Skin epidermis (tissue), 12 donors: ENCODE measurements around the gene DNMT3B.
"Not testable (repeated sequence)": the region's sequence is repeated elsewhere in the genome, so short reads cannot be mapped to it uniquely, and the experiment has no call there.

ENCODE experiments used
- H3K27ac ChIP-seq, 21 experiments: fragments of 200-600 bp; sonication (generic) in 11 of 21; one replicate each; pipeline ENCODE4 v1.5.0; 2020; ENCODE audit warnings: mild to moderate bottlenecking in 3 of 21, inconsistent platforms in 2 of 21, moderate library complexity in 2 of 21
- H3K4me3 ChIP-seq, 7 experiments: fragments of 200-600 bp; sonication (generic) in 2 of 7; one replicate each; pipeline ENCODE4 v1.5.0; 2020; ENCODE audit warnings: inconsistent platforms in 2 of 7, mild to moderate bottlenecking in 2 of 7, moderate library complexity in 1 of 7

The DNMT3B gene

GRCh38 chr20:32761831-32762753, at the start of gene DNMT3B:
DNMT3B (plus strand) TSS chr20:32762385; CDS start chr20:32780324, 17,939 bp downstream.
- peak within 1 kb of the TSS in 20 of 21 experiments; percentile 6 to 79 (median 46) for H3K27ac ChIP-seq
- H3K4me3 ChIP-seq = peak within 1 kb of the TSS; percentile 53 to 84 (median 70)

DNA sequence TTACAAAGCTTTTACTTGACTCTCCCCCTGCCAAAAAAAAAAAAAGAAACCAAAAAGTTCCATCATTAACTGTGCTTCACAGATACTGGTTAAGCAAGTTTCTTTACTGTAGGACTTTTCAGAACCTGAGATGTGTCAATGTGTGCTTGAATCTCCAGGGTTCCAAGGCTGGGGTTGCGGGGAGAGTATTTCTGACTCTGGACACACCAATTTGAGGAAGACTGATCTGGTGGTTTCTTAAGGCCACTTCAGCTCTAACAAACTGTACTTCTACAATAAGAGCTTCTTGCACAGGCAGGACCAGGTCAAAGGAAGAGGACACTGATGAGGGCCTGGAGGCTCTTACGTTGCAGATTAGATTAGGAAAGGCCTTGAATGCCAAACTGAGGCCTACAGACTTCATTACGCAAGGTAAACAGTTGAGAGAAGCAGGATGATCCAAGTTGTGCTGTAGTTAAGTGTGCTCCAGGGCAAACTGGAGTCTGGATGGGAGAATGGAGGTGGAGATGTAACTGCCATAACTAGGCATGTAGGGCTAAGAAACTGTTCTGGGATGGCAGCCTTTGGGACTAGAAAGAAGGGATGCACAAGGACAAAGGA, 43.3 kb upstream of the DNMT3B start:
- Histone ChIP-seq H3K4me3 (no peak overlapping the region), H3K27ac (no peak overlapping the region)

DNA sequence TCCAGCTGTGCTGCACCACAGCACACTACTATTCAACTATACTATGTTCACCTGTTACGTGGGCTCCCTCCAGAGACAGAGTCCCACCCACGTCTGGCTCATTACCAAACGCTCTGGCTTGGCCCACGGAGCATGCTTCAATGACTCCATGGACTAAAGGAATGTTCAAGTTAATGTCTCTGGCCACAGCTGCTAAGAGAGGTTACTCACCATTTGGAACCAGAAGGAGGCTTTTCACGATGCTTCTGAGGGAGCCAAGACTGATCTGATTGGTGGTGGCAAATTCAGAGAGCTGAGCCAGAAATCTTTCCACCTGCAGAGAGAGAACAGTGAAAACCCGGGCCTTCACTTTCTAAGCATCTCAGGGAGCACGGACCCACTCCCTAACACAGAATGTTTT, 34.5 kb upstream of the DNMT3B start:
- no peak overlapping the region for H3K4me3 ChIP-seq
- no peak overlapping the region for H3K27ac ChIP-seq

GRCh38 chr20:32728435-32728834, 33.8 kb upstream of the DNMT3B start:
- H3K27ac ChIP-seq = not testable (repeated sequence)

GRCh38 chr20:32729334-32729733, 32.9 kb upstream of the DNMT3B start:
- H3K27ac ChIP-seq, H3K4me3 ChIP-seq: not testable (repeated sequence)

More at GRCh38 chr20:32728435-32728834, 33.8 kb upstream of the DNMT3B start:
- H3K4me3 ChIP-seq = not testable (repeated sequence)

- H3K27ac ChIP-seq = no peak overlapping the region
- no peak overlapping the region for H3K4me3 ChIP-seq
Measured at GRCh38 chr20:32731882-32732266, 30.3 kb upstream of the DNMT3B start.

DNA sequence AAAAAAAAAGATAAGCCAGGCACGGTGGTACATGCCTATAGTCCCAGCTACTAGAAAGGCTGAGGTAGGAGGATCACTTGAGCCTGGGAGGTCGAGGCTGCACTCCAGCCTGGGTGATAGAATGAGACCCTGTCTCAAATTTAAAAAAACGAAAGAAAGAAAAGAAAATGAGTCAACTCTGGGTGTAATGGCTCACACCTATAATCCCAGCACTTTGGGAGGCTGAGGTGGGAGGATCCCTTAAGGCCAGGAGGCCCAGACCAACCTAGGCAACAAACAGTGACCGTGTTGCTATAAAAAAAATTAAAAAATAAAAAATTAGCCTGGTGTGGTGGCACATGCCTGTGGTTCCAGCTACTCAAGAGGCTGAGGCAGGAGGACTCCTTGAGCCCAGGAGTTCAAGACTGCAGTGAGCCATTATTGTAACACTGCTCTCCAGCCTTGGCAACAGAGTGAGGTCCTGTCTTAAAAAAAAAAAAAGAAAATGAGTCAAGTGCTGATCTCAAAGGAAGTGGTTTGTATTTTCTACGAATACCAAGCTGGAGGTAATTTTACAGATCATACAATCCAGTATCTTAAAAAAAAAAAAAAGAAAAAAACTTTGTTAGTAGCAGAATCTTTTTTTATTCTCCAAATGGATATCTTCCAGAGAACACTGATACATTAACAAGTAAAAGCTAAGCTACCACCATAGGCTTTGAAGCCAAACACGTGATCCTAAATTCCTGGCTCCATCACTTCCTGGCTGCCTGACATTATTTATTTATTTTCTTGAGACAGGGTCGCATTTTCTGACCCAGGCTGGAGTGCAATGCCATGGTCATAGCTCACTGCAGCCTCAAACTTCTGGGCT, 24.6 kb upstream of the DNMT3B start:
- Histone ChIP-seq H3K4me3 (no peak overlapping the region), H3K27ac (peak overlapping the region in 13 of 21 experiments; percentile 9 to 69 (median 54))

DNA sequence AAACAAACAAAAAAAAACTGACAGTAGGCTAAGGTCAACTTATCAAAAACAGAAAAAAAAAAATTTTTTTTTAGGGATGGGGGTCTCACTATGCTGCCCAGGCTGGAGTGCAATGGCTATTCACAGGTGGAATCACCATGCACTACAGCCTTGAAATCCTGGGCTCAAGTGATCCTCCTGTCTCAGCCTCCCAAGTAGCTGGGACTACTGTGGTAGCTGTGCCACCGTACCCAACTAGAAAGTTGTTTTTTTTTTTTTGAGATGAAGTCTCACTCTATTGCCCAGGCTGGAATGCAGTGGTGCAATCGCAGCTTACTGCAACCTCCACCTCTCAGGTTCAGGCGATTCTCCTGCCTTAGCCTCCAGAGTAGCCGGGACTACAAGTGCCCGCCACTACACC, 21.0 kb upstream of the DNMT3B start:
- Histone ChIP-seq H3K4me3 (no peak overlapping the region), H3K27ac (no peak overlapping the region)

GRCh38 chr20:32742322-32743236, 19.6 kb upstream of the DNMT3B start:
- H3K27ac ChIP-seq = peak overlapping the region; percentile 53 to 98 (median 93)
- peak overlapping the region; percentile 74 to 87 (median 78) for H3K4me3 ChIP-seq

DNA sequence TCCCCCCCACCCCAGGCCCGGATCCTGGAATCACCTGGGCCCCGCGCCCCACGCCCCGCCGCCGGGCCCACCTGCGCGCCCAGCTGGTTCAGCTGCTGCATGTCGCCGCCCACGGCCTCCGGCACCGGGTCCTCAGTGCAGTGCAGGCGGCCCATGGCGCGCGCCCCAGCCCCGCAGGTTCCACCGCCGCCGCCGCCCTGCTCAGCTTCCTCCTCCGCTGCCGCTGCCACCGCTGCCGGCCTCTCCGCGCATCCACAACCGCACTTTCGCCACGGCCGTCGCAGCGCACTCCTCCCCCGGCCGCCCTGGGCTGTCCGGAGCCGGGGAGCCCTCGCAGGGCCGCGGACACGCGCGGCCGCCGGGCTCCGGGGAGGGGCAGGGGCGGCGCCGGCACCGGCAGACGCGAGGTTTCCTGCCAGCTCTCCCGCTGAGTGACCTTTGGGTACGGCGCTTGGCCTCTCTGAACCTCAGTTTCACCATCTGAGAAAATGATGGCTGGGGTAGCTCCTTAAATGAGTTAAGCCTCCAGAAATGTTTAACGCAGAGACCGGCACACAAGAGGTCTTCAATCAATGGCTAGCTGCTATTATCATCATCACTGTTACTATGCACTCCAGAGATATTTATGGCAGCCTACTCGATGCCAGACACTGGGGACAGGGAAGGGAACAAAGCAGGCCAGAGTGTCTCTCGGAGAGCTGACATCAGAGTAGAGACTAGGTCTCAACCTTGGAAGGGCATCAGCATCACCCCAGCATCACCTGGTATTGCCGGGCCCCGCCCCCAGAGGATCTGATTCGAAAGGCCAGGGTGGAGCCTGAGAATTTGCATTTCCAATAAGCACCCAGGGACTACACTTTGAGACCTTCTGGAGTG, 18.7 kb upstream of the DNMT3B start, which contains the start of gene COMMD7:
Gene COMMD7, minus strand, starts transcription at position 231 of the 876 bp plus-strand sequence. Its CDS starts 76 bp downstream, at position 155.
- Histone ChIP-seq H3K27ac (peak within 1 kb of the TSS; percentile 53 to 98 (median 93)), H3K4me3 (peak within 1 kb of the TSS; percentile 74 to 87 (median 78))

DNA sequence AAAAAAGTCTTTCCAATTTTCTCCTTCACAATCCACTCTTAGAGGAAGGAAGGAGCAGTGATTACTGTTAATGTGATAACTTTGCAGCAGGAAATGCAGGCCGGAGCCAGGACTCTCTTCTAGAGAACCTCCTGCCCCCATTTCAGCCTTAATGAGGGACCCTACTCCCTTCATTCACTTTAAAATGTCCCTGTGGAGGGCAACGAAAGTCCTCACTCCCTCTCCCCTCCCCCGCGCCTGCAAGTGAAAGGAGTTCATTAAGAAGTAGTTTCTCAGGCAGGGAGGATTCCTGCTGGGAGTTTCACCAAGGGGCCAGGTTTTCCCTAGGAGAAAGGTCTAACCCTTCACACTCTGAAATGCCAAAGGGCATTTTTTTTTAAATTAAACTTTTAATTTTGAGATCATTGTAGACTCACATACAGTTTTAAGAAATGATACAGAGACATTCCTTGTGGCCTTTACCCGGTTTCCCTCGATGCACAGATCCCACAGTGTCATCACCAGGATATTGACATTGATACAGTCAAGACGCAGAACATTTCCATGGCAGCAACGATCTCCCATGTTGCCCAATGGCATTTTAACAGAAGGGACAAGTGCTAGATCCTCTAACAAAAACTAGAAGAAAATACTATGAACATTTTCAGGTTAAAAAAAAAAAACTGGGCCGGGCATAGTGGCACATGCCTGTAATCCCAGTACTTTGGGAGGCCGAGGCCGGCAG, 12.1 kb upstream of the DNMT3B start:
- no peak overlapping the region for H3K27ac ChIP-seq
- no peak overlapping the region for H3K4me3 ChIP-seq

DNA sequence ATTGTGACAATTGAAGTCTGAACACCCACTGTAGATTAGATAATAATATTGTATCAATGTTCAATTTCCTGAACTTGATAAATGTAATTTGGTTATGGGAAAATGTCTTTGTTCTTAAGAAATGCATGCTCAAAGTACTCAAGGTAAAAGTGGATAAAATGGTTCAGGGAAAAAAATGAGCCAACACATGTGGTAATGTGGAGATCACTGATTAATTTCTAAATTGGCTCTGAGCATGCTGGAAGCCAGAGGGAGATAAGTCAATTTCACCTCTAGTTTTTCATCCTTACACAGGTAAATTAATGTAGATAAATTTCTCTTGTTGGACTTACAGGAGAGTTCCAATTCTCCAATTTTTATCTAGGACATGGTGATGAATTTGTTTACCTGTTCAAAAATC, 10.9 kb upstream of the DNMT3B start:
- Histone ChIP-seq H3K27ac (no peak overlapping the region), H3K4me3 (no peak overlapping the region)

DNA sequence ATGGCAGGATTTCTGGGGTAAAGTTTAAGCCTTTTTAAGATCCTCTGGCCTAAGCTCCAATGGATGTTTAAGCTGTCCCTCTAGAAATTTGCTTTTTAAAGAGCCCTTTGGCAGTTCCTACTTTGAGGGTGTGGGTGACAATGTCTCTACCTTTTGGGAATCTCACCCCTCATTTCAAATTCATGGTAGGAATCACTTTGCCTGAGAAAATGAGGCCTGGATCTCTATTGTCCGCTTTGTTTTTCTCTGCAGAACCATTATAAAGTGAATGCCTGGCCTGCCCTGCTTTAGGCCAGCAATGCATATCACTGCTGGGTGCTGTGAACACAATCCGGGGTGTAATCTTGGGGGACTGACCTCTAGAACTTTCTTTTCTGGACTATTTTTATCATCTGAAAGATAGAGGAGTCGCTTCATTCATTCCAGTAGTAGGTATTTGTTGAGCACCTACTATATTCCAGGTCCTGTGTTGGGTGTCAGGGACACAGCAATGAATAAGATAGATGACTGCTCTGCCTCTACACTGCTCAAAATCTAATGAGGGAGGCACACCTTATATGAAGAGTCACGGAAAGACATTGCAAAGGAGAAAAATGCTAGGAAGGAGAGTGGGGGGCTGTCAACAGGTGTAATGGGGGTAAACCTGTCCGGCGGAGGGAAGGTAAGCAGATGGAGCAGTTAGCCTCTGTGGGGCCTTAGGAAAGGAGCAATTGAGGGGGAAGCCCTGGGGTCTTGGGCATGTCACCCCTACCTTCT, 10.3 kb upstream of the DNMT3B start:
- Histone ChIP-seq H3K27ac (no peak overlapping the region), H3K4me3 (no peak overlapping the region)

GRCh38 chr20:32752458-32753250, 9.5 kb upstream of the DNMT3B start:
- Histone ChIP-seq H3K4me3 (no peak overlapping the region), H3K27ac (no peak overlapping the region)

DNA sequence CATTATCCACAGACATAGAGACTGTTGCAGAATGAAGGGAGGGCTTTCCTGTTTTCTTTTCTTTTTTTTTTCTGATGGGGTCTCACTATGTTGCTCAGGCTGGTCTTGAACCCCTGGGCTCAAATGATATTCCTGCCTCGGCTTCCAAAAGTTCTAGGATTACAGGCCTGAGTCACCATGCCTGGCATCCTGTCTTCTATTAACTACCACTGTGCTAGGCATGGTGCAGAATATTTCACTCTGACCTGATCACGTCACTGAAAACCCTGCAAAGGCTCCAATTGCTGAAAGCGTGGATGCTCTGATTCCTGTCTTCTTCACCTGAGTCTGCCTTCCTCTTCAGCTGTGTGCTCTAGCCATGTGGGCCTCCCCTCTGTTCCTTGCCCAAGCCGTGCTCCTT, 8.5 kb upstream of the DNMT3B start:
- Histone ChIP-seq H3K27ac (no peak overlapping the region), H3K4me3 (no peak overlapping the region)

DNA sequence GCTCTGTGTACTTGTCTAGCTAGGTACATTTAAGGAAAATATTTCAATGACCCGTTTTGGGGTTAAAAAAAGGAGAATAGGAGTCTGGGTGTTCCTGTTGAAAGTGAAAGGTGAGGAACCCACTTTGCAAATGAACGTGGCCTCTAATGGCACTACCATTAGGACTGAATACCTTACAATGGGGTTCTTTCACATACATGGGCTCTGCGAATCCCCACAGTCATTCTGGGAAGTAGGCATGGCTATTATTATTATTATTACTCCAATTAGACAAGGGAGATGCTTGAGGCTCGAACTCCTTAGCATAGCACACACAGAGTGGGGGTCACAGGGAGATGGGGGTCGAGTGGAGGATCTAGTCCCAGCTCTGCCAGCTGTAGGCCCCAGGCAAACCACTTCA, 6.0 kb upstream of the DNMT3B start:
- H3K4me3 ChIP-seq = no peak overlapping the region
- no peak overlapping the region for H3K27ac ChIP-seq
